Measurements from ENCODE around the gene BPIFB3.
"Not testable (repeated sequence)": the region's sequence is repeated elsewhere in the genome, so short reads cannot be mapped to it uniquely, and the experiment has no call there.

BPIFB3 gene

DNA sequence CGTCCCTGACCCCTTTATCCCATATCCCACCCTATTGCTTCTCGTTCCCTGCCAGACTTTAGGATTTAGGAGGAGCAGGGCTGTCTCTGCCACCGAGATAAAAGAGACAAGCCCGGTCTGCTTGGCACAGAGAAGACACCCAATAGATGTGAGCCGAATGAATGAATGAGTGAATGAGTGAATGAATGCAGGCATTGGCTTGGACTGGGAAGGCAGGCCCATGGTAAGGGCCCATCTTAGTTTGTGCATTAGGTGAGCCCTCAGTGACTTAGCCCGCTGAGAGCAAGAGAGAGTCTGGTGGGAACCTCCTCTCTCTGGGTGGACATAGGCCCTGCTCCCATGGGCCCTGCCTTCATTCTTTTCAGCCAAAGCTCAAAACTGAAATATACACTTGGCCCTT lies 23.1 kb upstream of the BPIFB3 start:
- no peak for DNase-seq (ENCODE audit: low spot score)

DNA sequence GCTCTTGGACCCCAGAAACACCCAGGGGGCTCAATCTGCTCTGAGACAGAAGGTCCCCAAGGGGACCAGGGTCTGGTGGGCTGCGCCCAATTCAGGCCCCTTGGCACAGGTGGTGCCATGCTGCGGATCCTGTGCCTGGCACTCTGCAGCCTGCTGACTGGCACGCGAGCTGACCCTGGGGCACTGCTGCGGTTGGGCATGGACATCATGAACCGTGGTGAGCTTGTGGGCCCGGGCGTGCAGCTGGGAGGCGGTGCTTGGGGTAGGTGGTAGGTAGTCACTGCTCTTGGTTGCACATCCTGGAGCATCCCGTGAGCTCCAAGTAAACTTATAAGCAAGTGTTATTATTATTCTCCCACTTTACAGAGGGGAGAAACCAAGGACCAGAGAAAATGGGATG lies 22.2 kb upstream of the BPIFB3 start, which contains the start of gene BPIFB6:
Gene BPIFB6 (plus strand): TSS at position 118 of the 400 bp plus-strand sequence. CDS start 0 bp downstream, at position 118.
- DNase-seq (ENCODE audit: low spot score) = no peak

GRCh38 chr20:33032555-33032954 lies 21.1 kb upstream of the BPIFB3 start:
- no peak for DNase-seq (ENCODE audit: low spot score)

DNA sequence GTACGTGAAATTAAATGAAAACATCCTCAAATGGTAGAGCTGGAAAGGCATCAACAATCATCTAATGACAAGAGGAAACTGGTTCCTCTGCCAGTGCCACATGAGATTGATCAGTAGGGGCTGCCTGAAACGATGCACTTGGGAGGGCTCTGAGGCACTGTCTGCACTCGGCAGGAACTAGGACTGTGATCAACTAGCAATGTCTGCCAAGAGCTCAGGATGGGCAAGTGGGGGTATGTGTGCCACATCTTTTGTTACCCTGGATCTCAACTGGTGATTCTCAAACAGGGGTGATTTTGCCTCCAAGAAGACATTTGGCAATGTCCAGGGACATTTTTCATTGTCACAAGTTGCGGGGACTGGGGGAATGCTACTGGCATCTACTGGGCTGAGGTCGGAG lies 20.3 kb upstream of the BPIFB3 start:
- DNase-seq (ENCODE audit: low spot score) = no peak

DNA sequence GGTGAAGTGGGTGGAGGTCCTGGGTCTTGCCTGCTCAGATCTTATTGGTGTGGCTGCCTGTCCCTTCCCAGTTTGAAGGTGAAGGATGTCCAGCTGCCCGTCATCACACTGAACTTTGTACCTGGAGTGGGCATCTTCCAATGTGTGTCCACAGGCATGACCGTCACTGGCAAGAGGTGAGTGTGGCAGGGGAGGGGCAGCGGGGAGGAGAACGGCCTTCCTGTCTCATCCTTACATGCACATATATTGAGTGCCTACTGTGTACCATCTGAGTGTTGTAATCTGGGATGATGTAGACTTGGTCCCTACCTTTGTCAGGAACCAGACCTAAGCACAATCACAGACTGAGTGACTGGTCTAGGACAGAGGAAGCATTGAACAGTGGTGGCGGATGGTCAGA lies 19.6 kb upstream of the BPIFB3 start:
- DNase-seq (ENCODE audit: low spot score) = no peak

DNA sequence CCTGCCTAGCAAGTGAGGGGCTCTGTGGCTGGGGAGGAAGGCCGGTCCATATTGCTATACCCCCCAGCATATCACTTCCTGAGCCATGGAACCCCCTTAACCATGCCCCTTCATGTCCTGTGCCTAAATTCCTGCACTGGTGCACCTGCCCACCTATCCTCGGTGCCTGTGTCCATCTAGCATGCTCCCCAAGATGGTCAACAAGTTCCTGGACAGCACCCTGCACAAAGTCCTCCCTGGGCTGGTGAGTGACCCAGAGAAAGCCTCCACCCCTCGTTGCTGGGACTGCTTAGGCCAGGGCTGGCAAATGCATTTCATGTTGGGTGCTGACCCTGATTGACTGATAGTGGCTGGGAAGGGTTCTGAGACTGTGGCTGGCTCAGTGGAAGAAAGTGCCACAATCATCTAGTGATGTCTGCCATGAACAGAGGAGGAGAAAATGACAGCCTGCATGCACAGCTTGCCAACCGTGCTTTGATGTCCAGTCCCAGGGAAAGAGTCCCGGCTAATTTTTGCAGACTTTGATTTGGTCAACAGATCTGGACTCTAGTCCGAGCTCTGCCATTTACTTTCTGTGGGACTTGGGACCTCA lies 18.7 kb upstream of the BPIFB3 start:
- DNase-seq (ENCODE audit: low spot score) = no peak

- DNase-seq (ENCODE audit: low spot score) = no peak
These were observed 16.2 kb upstream of the BPIFB3 start for GRCh38 chr20:33037456-33037855.

- DNase-seq (ENCODE audit: low spot score) = no peak
These were observed 15.5 kb upstream of the BPIFB3 start for GRCh38 chr20:33038243-33038642.

DNA sequence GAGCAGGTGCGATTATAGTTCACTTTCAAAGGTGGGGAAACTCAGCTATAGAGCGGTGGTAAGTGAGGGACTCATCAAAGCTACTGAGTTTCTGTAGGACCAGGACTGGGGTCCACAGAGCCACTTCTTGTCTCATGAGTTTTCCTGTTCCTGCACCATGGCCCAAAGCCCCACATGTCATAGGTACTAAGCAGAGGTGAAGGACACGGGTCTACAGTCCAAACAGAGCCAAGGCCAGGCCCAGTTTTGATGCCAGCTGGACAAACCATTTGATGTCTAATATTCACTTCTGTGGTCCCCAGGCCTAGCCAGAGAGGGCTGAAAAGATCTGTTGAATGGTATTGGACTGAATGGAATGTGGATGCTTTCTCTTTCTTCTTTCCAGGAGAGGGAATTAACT lies 11.3 kb upstream of the BPIFB3 start:
- DNase-seq (ENCODE audit: low spot score) = no peak

DNA sequence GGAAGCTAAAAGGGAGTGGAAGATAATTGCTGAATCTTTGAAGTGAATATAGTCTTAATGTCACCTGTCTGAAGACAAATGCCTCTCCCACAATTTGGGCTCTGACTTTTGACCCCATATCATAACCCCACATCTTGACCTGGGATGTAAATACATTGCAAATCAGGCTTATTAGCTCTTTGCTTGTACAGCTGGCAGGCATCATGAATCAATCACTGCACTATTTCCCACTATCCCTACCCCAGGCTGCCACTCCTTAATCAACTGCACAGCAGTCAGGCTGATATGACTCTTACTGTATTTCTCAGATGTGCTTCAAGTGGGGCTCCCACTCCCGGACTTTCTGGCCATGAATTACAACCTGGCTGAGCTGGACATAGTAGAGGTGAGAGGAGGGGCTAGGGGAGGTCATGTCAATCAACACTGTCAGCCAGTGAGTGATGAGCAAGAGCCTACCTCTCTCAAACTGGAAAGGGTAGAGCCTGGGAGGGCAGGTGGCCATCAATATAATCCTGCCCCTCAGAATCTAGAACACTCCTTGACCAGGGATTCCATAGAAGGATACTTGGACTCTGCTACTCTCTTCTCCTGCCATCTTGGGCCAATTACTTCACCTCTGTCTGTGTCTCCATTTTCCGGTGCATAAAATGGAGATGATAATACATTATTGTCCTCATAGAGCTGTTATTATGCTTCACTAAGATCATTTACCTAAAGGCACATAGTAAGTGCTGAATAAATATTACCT lies 10.5 kb upstream of the BPIFB3 start:
- DNase-seq (ENCODE audit: low spot score) = no peak

DNA sequence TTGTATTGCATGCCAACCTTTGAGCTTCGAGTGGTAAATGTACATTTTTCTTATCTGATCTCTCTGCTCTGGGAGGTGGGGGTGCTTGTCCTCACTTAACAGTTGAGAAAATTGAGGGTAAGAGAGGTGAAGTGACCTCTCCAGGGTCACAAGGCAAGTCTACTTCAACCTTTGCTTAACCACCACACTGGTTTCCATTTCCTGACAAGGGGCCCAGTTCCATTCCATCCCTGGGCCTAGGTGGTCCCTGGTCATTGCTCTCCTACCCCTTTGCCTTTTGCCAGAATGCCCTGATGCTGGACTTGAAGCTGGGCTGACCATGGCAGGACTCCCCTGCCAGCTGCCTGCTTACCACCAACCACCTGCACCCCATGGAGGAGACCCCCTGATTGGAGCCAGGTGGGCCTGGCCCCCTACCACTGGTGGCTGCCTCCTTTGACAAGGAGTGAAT lies 9.9 kb upstream of the BPIFB3 start:
- DNase-seq (ENCODE audit: low spot score) = no peak

- DNase-seq (ENCODE audit: low spot score) = not testable (repeated sequence)
These were observed 8.5 kb upstream of the BPIFB3 start for GRCh38 chr20:33045129-33045721.

DNA sequence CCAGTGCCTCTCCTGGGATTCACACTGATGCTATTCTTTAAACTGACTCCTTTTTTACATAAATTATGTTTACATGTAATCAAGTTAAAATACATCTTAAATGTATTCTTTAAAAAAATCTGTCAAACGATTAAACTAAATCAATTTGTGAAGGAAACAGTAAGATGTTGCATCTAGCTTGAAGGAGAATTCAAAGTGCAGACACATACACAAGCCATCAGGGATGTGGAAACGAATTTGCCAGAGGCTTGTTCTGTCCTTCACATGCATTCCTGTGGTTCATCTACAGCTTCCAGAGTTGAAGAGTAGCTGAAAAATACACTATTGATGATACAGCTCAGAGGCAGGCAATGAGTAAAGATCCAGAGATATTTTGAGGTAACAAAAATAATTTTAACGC lies 7.3 kb upstream of the BPIFB3 start:
- DNase-seq (ENCODE audit: low spot score) = no peak

DNA sequence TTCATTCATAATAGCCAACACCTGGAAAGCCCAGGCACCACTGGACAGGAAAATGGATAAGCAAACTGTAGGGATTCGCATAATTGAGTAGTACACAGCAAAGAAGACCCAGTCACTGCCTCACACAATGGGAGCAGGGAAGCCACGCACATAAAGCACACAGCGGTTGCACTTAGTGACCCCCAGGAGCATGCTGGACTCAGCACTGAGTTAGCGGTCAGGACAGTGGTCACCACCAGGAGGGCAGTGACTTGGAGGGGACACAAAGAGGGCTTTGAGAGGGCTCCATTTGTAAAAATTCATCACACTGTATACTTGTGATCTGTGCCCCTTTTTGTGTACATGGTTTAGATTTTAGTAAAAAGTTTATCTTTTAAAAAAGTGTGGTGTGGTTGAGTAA lies 2.4 kb upstream of the BPIFB3 start:
- no peak for DNase-seq (ENCODE audit: low spot score)

DNA sequence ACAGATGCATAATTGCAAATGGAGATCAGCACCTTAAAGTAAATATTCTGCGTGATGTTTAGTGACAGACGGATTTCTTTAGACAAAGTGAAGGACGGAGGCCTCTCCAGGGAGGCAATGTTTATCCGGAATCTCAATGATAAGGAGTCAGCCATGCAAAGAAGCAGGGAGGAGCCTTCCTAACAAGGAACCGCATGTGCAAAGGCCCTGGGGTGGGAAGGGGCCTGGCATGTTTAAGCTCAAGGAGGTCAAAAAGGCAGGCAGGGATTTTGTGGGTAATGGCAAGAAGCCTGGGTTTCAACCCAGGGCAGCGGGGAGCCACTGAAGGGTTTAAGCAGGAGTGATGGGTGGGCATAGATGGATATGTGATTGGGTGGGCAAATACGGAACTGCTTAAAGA lies 678 bp downstream of the BPIFB3 start:
- no peak for DNase-seq (ENCODE audit: low spot score)

DNA sequence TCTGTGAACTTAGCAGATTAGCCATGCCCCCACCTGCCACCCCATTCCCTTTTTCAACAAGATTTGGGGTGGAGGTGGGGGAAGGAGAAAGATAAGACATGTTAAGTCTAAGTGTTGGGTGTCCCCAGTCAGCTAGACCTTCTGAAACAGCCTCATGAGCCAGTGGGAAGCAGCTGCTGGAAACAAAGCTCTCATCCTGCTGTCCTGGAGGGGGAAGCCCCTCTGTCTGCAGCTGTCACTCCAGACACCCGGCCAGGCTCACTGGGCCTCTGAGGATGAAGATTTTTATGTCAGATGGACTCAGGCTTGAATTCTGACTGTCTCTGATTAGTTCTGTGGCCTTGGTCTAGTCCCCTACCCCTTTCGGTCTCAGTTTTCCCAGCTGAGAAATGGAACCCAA lies 1.1 kb downstream of the BPIFB3 start:
- DNase-seq (ENCODE audit: low spot score) = no peak

- no peak for DNase-seq (ENCODE audit: low spot score)
These were observed 5.4 kb downstream of the BPIFB3 start for GRCh38 chr20:33059136-33059535.

- DNase-seq (ENCODE audit: low spot score) = no peak
These were observed 6.2 kb downstream of the BPIFB3 start for GRCh38 chr20:33059741-33060390.

- DNase-seq (ENCODE audit: low spot score) = no peak
These were observed 7.9 kb downstream of the BPIFB3 start for GRCh38 chr20:33061658-33062028.

- no peak for DNase-seq (ENCODE audit: low spot score)
These were observed 8.6 kb downstream of the BPIFB3 start for GRCh38 chr20:33062105-33062824.

- DNase-seq (ENCODE audit: low spot score) = no peak
These were observed 9.1 kb downstream of the BPIFB3 start for GRCh38 chr20:33062825-33063149.

DNA sequence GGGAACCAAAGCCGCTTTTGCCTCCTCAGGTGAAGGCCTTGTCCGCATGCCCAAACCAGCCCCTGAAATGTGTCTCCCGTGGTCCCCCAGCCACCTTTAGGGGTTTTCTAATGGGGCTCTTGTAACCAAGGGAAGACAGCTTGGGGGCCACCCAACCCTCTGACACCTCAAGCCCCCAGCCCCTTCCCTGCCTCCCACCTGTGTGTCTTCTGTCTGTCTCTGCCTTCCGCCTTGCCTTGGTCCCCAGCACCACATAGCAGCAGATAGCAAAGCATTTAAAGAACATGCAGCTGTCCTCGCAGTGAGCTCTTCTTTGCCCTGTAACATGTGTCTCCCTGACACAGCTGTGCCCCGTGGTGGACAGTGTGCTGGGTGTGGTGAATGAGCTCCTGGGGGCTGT lies 9.6 kb downstream of the BPIFB3 start:
- no peak for DNase-seq (ENCODE audit: low spot score)

All from SW480 (cell line).